GM19438 (cell line): ENCODE measurements around the gene AK9.

Experiments used
- ATAC-seq: cut with Tn5 transposase; IDR thresholded peaks from one replicate; pipeline ENCODE4 v1.9.1; 2021; ENCODE audit warnings: low read depth; ENCODE audit not compliant: unreplicated experiment

The AK9 gene

GRCh38 chr6:109448615-109449014, 242.4 kb downstream of the AK9 start:
- ATAC-seq = no peak

- no peak for ATAC-seq
Observed at GRCh38 chr6:109447878-109448555, 243.0 kb downstream of the AK9 start.

GRCh38 chr6:109447087-109447486, 243.9 kb downstream of the AK9 start:
- no peak for ATAC-seq

GRCh38 chr6:109446541-109446940, 244.5 kb downstream of the AK9 start:
- ATAC-seq = no peak

GRCh38 chr6:109446072-109446471, 244.9 kb downstream of the AK9 start:
- no peak for ATAC-seq

GRCh38 chr6:109445382-109445781, 245.6 kb downstream of the AK9 start:
- ATAC-seq = no peak

GRCh38 chr6:109443425-109443950, 247.5 kb downstream of the AK9 start:
- ATAC-seq = no peak
